Left lung (tissue), 10 donors: ENCODE data around the gene MAGEL2. TPM values are rescaled to one million over a fixed set of nuclear protein-coding genes. Genes with fewer than 3 reads are reported as not detected.

Source experiments
- ATAC-seq: fragments of 200-7000 bp; cut with Tn5 transposase; one replicate; pipeline ENCODE4 v1.9.1; 2020; ENCODE audit warnings: moderate library complexity
- DNase-seq, 4 donors: peaks; one replicate each; pipeline ENCODE4 v3.0.0-alpha.2; 2013 to 2020
- H3K27ac ChIP-seq, 2 donors: fragments of 200-600 bp; sonication (generic) in 1 of 2; one replicate each; pipeline versions ENCODE4 v1.5.0 to v1.8.0; 2020 to 2021
- H3K27me3 ChIP-seq, 2 donors: fragments of 200-600 bp; sonication (generic) in 1 of 2; one replicate each; pipeline versions ENCODE4 v1.5.0 to v1.8.0; 2020 to 2021
- H3K36me3 ChIP-seq, 2 donors: fragments of 200-600 bp; sonication (generic) in 1 of 2; one replicate each; pipeline versions ENCODE4 v1.5.0 to v1.8.0; 2020 to 2021
- H3K4me1 ChIP-seq, 2 donors: fragments of 200-600 bp; one replicate each; pipeline ENCODE4 v1.8.0; 2021
- H3K4me3 ChIP-seq, 2 donors: fragments of 200-600 bp; sonication (generic) in 1 of 2; one replicate each; pipeline versions ENCODE4 v1.5.0 to v1.8.0; 2020 to 2021; ENCODE audit warnings: mild to moderate bottlenecking in 1 of 2
- H3K9me3 ChIP-seq, 2 donors: fragments of 200-600 bp; sonication (generic) in 1 of 2; one replicate each; pipeline versions ENCODE4 v1.5.0 to v1.8.0; 2020 to 2021
- CTCF ChIP-seq, 2 donors: fragments of 200-600 bp; sonication (generic) in 1 of 2; IDR thresholded peaks; one replicate each; pipeline versions ENCODE4 v1.5.0 to v1.8.0; 2021; ENCODE audit warnings: antibody characterized with exemption in 2 of 2
- intact Hi-C, 2 donors: fragments of 100-400 bp; cut with DNase I; formaldehyde crosslinking; loops; one replicate each; pipeline versions ENCODE4 v1.11.2 to v1.14.2; 2022
- polyA plus RNA-seq, 6 donors: library from polyadenylated mRNA; unstranded; fragments of 120-200 nt; gene quantifications; one replicate each; pipeline ENCODE4 v1.2.1, GENCODE V29; 2013; ENCODE audit not compliant: insufficient read length in 6 of 6
- total RNA-seq, 2 donors: library from RNA; stranded (reverse); fragmentation: NEBNext Ultra II Directional; extraction: Animal tissue kit (Norgen Biotek cat#: 25700); gene quantifications; one replicate each; pipeline ENCODE4 v1.2.1, GENCODE V29; 2021
- donor health status: DM: no; HTN: yes; CAD: no.
- donor health status: DM: no; HTN: no; CAD: no.

The MAGEL2 gene
- total and polyA plus RNA-seq, 8 donors, result 0.60 to 5.1 (median 4.1) TPM

GRCh38 chr15:23663232-23663631 is 15.6 kb upstream of the MAGEL2 start:
- H3K27ac ChIP-seq, result no peak overlapping the region
- no peaks in the 10 kb centered on the region for H3K9me3 ChIP-seq
- H3K36me3 ChIP-seq, result no peaks in the 10 kb centered on the region
- intact Hi-C loops, result no loop called here
- no peak overlapping the region for H3K4me3 ChIP-seq
- ATAC-seq (no peak), DNase-seq (no peak)
- H3K27me3 ChIP-seq, result no peaks in the 10 kb centered on the region
- H3K4me1 ChIP-seq, result no peaks in the 10 kb centered on the region
- TF ChIP-seq CTCF (IDR thresholded peaks at IDR 0.05), result no peak

GRCh38 chr15:23648920-23649515 is 1.4 kb upstream of the MAGEL2 start:
- peak; percentile 64 for ATAC-seq
- DNase-seq, result peak in 1 of 4 donors; percentile 45
- TF ChIP-seq CTCF (IDR thresholded peaks at IDR 0.05), result peak; percentile 35 to 40
- Histone ChIP-seq H3K27me3 (peaks cover 0 to 39% of the 10 kb centered on the region in 2 donors), H3K4me1 (no peaks in the 10 kb centered on the region), H3K4me3 (no peak overlapping the region), H3K9me3 (no peaks in the 10 kb centered on the region), H3K27ac (no peak overlapping the region), H3K36me3 (no peaks in the 10 kb centered on the region)
- intact Hi-C loops, result loop anchor here in 1 of 2 donors (10.0 kb wide), 1 partner anchor 216 kb away; no protein-coding TSS in a partner anchor

- intact Hi-C loops, result loop anchor here in 1 of 2 donors (10.0 kb wide), 1 partner anchor 218 kb away; no protein-coding TSS in a partner anchor
- H3K36me3 ChIP-seq, result no peaks in the 10 kb centered on the region
- TF ChIP-seq CTCF (IDR thresholded peaks at IDR 0.05), result no peak
- H3K4me1 ChIP-seq, result no peaks in the 10 kb centered on the region
- ATAC-seq, result no peak
- DNase-seq, result no peak
- peaks cover 0 to 39% of the 10 kb centered on the region in 2 donors for H3K27me3 ChIP-seq
- peak overlapping the region in 1 of 2 donors; percentile 14 for H3K4me3 ChIP-seq
- no peaks in the 10 kb centered on the region for H3K9me3 ChIP-seq
- H3K27ac ChIP-seq, result no peak overlapping the region
Measured at GRCh38 chr15:23647001-23647295, 719 bp downstream of the MAGEL2 start.

- intact Hi-C loops, result loop anchor here in 1 of 2 donors (10.0 kb wide), 1 partner anchor 218 kb away; no protein-coding TSS in a partner anchor
Measured at GRCh38 chr15:23646165-23647000, 1.3 kb downstream of the MAGEL2 start.

More at GRCh38 chr15:23646165-23647000, 1.3 kb downstream of the MAGEL2 start:
- no peak overlapping the region for H3K27ac ChIP-seq
- TF ChIP-seq CTCF (IDR thresholded peaks at IDR 0.05), result no peak
- ATAC-seq (no peak), DNase-seq (peak in 1 of 4 donors; percentile 73)
- H3K36me3 ChIP-seq, result no peaks in the 10 kb centered on the region
- peaks cover 0 to 39% of the 10 kb centered on the region in 2 donors for H3K27me3 ChIP-seq
- H3K9me3 ChIP-seq, result no peaks in the 10 kb centered on the region
- no peak overlapping the region for H3K4me3 ChIP-seq
- H3K4me1 ChIP-seq, result no peaks in the 10 kb centered on the region
